HG03135 (cell line): ENCODE data around the gene ACOD1.
"Not testable (repeated sequence)": the region's sequence is repeated elsewhere in the genome, so short reads cannot be mapped to it uniquely, and the experiment has no call there.

Experiments used
- ATAC-seq: cut with Tn5 transposase; IDR thresholded peaks from one replicate; pipeline ENCODE4 v1.9.1; 2021; ENCODE audit warnings: mild to moderate bottlenecking, moderate library complexity; ENCODE audit not compliant: unreplicated experiment

Gene ACOD1

DNA sequence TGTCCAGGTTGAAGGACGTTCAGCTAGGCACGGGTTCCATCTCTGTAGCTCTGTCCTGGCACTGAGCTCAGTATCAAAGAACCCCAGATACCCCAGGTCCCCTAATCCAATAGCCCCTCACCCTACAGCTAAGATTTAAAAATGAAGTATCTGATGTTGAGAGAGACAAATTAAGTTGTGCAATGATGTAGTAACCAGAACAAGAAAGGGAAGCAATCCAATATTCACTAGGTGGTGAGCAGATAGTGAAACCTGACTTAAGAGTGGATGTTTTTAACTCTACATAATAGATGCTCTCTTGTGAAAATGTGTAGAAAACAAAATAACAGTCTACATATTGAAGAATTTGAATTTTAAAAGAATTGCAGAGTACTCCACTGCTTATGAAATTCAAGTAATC is 1.8 kb downstream of the ACOD1 start:
- ATAC-seq, result no peak

DNA sequence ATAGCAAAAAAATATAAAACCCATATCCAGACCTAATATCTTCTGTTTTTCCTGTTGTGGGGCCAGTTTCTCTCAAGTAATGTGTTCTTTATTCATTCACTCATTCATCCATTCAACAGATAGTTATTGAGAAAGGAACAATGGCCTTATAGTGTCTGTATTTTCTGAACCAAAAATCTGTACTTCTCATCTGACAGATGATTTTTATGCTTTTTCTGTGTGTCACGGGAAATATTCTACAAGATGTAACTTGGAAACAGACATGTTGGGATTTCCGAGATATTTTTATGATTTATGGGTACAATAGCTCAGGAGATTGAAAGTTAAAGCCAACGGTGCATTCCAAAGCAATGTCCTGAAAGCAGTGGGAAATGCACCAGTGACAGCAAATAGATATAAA is 5.7 kb downstream of the ACOD1 start:
- ATAC-seq, result no peak

DNA sequence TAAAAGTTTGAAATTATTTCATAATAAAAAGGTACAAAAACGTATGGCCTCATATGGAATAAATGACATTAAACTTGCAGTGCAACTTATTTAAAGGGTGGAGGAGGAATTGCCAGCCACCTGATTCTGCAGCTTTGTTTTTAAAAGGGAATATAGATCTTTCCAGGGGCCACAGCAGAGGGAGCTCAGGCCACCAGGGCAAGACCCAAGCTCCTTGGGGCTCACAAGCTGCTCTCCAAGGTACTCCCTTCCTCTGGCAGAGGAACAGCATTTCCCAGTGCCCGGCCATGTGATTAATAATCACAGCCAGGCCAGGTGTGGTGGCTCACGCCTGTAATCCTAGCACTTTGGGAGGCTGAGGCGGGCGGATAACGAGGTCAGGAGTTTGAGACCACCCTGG is 6.2 kb downstream of the ACOD1 start:
- no peak for ATAC-seq

DNA sequence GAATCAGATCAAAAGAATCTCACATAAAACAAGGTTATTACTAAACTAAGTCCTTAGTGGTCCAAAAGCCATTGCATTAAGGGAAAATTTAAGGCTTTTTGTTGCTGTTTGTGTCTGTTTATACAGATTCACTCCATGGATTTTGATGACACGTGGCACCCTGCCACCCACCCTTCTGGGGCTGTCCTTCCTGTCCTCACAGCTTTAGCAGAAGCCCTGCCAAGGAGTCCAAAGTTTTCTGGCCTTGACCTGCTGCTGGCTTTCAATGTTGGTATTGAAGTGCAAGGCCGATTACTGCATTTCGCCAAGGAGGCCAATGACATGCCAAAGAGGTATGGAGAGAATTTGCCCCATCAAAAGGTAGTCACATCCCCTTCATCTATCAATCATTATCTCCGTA is 6.9 kb downstream of the ACOD1 start:
- no peak for ATAC-seq

DNA sequence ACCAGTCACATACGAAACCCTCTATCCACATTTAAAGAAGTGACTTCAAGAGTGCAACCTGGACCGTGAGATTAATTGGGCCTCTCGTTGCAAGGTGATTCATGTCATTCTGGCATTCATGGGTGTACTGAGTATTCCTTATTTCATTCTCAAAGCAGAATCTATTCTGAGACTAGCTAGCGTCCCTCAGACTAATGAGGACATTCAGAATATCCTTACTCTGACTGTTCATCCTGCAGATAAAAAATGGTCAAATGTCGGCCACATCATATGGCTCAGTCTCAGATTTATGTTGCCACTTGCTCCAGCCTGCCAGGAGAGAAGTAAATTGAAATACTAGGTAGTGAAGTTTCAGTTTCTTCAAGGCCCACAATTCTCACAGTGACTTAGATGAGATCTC is 7.3 kb downstream of the ACOD1 start:
- ATAC-seq, result no peak

DNA sequence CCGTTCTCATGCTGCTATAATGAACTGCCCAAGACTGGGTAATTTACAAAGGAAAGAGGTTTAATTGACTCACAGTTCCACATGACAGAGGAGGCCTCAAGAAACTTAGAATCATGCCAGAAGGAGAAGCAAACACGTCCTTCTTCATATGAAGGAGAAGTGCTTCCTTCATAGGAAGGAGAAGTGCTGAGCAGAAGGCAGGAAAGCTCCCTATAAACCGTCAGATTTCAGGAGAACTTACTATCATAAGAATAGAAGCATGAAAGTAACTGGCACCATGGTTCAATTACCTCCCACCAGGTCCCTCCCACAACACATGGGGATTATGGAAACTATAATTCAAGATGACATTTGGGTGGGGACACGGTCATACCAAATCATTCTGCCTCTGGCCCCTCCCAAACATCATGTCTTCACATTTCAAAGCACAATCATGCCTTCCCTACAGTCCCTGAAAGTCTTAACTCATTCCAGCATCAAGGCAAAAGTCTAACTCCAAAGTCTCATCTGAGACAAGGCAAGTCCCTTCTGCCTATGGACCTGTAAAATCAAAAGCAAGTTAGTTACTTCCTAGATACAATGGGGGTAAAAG is 10.6 kb downstream of the ACOD1 start:
- no peak for ATAC-seq

DNA sequence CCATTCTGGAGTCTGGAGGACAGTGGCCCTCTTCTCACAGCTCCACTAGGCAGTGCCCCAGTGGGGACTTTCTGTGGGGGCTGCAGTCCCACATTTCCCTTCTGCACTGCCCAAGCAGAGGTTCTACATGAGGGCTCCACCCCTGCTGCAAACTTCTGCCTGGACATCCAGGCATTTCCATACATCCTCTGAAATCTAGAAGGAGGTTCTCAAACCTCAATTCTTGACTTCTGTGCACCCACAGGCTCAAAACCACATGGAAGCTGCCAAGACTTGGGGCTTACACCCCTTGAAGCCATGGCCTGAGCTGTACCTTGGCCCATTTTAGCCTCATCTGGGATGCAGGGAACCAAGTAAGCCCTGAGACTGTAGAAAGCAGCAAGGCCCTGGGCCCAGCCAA is 11.4 kb downstream of the ACOD1 start:
- not testable (repeated sequence) for ATAC-seq

DNA sequence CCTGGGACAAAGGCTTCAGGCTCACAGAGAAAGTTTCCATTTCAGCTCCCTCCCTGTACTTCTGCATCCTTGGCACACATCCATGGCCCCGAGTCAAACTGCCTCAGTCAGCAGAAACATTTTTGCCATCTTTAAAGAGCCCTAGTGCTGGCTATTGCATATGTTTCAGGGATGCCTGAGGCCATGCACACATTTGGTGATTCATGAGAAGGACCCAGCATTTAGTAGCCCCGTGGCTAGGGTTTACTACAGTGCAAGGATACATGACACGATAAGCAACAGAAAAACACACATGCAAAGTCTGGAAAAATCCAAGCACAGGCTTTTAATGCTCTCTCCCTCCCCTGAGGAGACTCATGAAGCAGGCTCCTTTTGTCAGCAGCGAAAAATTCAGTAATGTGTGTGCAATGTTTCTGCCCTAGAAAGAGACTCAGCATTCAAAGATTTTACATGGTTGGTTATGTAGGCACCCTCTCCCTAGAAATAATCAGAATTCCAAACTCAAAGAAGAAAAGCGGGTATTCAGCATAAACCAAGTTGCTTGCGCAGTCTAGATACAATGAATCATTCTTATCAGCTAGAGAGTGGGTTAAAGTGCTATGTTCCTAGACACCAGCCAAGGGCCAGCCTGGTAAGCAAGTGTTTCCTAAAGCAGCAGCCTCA is 17.6 kb downstream of the ACOD1 start:
- no peak for ATAC-seq

DNA sequence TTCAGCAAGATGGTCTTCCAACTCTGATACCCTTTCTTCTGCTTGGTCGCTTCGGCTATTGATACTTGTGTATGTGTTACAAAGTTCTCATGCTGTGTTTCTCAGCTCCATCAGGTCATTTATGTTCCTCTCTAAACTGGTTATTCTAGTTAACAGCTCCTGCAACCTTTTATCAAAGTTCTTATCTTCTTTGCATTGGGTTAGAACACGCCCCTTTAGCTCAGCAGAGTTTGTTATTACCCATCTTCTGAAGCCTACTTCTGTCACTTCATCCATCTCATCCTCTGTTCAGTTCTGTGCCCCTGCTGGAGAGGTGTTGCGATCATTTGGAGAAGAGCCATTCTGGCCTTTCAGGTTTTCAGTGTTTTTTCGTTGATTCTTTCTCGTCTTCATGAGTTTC is 18.7 kb downstream of the ACOD1 start:
- no peak for ATAC-seq

DNA sequence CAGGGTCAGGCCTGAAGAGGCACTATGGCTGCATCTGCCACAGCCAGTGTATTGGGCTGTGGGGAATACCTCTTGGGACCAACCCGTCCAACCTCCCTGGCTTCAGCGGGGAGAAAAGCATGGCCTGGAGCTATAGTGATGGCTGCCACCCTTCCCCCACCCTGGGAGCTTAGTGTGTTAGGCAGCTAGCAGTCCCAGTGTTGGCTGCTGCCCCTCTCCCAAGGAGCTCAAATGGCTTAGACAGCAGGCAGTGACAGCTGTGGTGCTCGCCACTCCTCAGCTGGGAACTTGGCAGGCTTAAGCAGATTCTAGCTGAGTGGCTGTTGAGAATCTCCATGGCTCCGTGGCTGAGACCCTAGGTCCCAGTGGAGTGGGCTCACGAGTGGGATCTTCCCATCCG is 19.7 kb downstream of the ACOD1 start:
- no peak for ATAC-seq

DNA sequence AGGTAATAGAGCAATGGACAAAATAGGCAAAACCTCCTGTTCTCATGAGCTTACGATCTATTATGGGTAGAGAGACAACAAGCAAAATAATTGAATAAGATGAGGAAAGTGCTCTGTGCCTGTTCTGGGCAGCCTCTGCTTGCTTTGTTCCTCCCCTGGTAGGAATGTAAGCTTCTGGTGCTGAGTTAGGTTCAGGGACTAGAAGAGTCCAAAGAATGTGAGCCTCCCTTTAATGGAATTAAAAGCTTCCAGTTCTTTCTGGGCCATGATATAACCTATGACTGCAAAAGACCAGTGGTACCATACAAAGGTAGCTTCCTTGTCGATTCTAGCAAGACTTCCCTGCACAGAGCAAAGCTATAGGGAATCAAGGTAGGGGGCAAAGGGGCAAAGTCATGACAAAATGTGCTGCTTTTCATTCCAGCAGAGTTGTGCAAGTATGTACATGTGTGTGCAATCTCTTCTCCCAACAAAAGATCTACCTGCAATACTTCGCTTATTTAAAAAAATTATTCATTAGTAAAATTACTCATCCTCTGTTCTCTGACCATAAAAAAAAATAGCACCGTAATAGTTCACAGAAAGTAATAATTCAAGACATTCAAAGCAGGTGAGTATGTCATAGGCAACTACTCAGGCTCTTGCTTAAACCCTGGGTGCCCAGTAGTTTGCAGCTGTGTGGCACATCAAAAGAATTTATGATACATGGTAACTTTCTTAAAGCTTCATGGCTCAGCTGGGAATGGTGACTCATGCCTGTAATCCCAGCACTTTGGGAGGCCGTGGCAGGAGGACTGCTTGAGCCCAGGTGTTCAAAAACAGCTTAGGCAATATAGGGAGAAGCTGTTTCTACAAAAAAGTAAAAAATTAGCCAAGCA is 21.4 kb downstream of the ACOD1 start:
- ATAC-seq, result no peak

DNA sequence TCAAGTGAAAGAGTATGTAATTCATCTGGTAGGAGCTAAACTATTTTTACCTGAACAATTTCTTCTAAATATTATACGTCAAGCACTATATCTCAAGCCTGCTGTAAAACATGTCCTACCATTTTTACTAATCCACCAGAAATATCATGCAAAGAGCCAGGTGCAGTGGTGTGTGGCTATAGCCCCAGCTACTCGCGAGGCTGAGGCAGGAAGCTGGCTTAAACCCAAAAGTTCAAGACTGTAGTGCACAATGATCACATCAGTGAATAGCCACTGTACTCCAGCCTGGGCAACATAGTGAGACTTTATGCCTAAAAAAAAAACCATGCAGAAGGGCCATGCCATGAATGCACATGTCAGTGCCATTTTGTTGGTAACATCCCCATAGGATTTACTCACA is 22.9 kb downstream of the ACOD1 start:
- no peak for ATAC-seq

DNA sequence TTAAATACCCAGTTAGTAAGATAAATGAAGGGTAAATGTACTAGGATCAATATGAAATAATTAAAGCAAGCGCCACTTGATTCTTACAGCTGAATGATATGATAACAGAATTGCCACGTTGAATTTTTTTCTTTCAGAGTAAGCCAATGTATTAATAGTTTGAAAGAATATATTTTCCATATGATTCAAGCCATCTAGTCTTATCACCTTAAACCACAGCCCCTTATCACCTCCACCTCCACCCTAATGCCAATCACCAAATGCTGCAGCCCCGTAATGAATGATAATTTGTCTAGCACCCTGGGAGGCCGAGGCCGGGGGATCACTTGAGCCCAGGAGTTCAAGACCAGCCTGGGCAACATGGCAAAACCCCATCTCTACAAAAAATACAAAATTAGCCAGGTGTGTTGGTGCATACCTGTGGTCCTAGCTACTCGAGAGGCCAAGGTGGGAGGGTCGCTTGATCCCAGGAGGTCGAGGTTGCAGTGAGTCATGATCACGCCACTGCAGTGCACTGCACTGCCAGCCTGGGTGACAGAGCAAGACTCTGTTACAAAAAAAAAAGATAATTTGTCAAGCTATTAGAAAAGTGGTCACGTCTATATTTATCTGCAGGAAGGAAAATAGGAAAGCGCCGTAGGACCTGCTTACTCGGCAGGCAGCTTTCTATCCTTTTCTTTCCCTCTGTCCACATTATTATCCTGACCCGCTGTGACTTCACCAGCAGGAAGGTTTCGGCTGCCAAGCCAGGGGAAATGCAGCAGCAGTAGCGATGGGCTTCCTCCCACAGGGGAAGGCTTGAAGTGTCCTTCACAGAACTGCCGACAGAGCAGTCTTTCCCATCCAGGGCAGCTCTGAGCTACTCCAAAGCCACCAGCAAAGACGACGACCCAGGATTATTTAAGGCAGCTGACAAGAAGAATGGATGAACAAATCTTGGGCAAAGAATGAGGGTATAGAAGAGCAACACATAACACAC is 23.8 kb downstream of the ACOD1 start:
- no peak for ATAC-seq

DNA sequence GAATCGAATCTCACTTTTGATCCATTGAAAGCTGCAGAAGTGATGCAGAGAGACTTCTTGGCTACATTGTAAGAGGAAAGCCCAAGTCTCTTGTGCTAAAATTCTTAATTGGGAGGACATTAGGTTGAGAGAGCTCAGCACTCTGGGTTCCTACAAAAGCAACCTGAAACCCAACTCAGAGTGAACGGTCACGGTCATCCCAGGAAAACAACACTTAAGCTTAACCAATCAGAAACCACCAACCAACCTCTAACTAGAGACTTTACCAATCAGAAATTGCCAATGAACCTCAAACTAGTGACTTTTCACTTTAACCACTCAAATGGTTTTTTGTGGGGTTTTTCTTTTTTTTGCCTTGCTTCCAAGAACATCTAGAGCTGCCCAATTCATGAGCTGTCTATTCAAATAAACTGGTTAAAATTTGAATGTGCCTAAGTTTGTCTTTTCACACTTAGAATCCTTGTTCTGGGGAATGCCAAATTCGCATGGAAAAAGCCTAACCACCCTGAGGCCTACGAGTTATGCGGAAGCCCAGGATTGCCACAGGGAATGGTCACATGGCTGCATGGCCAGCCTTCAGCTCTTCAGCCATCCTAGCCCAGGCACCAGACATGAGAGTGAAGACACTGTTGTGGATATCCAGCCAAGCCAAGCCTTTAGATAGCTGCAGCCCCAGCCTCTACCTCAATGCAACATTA is 25.8 kb downstream of the ACOD1 start:
- ATAC-seq, result no peak

DNA sequence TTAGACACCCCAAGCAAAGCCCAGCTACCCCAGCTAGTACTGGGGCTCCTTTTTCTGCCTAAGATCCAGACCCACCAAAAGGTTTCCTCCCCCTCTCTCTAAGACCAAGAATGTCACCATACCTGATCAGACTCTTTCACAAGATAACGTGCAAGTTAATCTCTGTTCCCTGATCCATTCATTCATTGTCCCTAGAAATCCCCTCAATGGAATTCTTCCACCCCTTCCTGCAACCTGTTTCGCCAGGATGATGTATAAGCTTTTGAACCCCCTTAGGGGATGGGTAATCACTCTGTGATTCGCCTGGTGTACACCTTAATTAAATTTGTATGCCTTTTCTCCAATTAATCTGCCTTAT is 26.3 kb downstream of the ACOD1 start:
- ATAC-seq, result no peak

DNA sequence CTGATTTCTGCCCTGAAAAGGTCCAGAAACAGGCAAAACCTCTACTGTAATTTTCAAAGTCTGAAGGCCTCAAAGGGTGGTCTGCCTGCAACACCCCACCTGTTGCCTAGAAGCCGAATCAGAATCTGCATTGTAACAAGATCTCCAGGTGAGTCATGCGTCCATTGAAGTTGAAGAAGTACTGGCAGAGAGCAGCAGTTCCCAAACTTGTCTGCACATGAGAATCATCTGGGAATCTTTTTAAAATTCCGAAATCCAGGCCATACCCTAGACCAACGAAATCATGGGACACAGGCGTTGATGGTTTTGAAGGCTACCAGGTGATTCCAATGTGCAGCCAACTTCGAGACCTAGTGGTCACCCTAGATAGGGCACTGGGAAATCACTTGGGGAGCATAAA is 27.6 kb downstream of the ACOD1 start:
- ATAC-seq, result no peak

DNA sequence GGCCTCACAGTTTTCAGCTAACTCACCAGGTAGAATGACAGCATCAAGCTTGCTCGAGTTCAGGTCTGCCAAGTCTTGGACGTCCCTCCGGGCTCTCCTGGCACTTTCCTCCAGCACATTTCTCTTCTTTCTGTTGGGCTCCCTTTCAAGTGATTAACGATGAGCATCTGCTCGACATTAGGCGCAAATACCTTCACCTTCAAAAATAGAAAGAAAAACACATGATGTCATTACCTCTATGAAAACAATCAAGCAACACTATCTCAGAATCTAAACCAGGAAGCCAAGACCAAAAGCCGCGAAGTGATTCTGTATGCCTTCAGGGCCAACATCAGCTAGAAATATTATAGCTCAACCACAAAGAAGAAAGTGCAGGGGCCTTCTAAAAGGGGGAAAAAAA is 28.2 kb downstream of the ACOD1 start:
- ATAC-seq, result no peak

DNA sequence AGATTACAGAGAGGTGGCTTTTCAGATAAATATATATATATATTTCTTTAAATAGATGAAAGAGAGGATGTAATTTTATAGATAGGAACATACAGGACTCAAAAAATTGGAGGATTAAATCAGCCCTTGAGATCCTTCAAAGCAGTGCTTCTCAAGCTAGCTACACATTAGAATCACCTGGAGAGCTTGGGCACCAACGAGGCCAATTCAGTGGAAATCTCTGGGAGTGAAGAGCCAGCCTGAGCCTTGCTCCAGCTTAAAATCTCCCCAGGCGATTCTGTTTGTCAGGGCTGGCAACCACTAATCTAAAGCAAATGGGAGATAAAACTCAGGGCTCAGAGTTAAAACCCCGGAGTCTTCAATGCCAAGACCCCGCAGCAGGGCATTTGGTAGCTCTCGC is 28.6 kb downstream of the ACOD1 start:
- ATAC-seq, result no peak

DNA sequence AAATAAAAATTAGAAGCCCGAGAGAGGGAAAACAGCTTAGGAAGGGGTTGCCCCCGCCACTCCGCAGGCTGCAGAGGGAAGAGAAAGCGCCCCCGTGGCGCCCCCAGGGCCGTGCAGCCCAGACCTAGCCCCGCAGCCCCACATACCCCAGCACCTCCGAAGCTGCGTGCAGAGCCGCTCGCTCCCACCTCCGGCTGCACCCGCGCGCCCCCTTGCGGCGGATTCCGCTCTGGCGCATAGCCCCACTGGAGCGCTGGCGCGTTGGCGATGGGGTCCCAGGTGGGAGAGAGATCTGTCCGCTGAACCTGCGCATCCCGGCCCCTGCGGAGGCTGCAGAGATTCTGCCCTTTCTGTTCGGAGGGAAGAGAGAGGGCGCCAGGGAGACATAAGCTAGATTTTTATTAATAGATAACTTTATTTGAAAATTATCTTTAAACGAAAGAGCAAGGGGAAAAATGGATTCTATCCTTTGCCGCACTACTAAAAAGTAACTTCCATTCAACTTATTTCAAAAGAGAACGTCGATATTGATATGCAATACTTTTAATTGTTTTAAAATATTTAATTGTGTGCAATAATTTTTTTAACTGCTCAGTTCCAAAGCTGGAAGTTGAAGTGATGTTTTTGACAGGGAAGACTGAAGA is 31.9 kb downstream of the ACOD1 start:
- peak; percentile 98 for ATAC-seq

DNA sequence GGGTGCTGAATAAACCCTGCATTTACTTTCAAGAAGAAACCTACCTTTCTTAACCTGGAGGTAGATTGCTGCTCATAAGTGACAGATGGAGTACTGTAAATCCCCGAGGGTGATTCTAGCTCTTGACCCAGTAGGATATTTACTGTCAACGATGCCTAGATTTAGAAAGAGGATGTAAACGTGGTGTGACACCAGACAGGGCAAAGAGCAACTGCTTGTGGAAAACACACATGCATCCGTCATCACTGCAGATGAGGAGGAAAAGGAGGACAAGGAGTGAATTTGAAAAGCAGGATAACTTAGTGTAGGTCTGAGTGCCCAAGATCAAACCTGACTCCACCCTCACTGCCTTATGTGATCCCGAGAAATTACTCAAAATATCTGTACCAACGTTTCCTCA is 33.8 kb downstream of the ACOD1 start:
- no peak for ATAC-seq
